Spinal cord (tissue), 10 donors: Measurements from ENCODE around the gene TMEM179B. TPM values are rescaled to one million over a fixed set of nuclear protein-coding genes. Genes with fewer than 3 reads are reported as not detected.

Experiments used
- DNase-seq, 6 donors: peaks; one replicate each; pipeline versions ENCODE4 v3.0.0 to v3.0.0-alpha.2; 2013 to 2015; ENCODE audit warnings: low spot score in 6 of 6, low read depth in 4 of 6
- H3K27ac ChIP-seq: one replicate; pipeline ENCODE4 v1.5.1; 2013; ENCODE audit warnings: low read depth, low read length, control low read depth
- H3K27me3 ChIP-seq: one replicate; pipeline ENCODE4 v1.6.1; 2013; ENCODE audit warnings: low read length; ENCODE audit not compliant: control insufficient read depth, insufficient read depth
- H3K36me3 ChIP-seq: one replicate; pipeline ENCODE4 v1.6.1; 2013; ENCODE audit warnings: low read length; ENCODE audit not compliant: control insufficient read depth, insufficient read depth
- H3K4me1 ChIP-seq: one replicate; pipeline ENCODE4 v1.6.1; 2013; ENCODE audit warnings: low read length; ENCODE audit not compliant: control insufficient read depth, insufficient read depth
- H3K4me3 ChIP-seq: one replicate; pipeline ENCODE4 v1.5.1; 2013; ENCODE audit warnings: low read depth, low read length, control low read depth
- H3K9me3 ChIP-seq: one replicate; pipeline ENCODE4 v1.6.1; 2013; ENCODE audit warnings: low read length; ENCODE audit not compliant: control insufficient read depth, insufficient read depth
- WGBS: methylation state at CpG from one replicate; pipeline ENCODE4 v1.1.5; 2013; ENCODE audit warnings: missing lambda C conversion rate; ENCODE audit not compliant: insufficient coverage; 5-methylcytosine and 5-hydroxymethylcytosine counted together
- polyA plus RNA-seq, 2 donors: library from polyadenylated mRNA; unstranded; fragments of 120-200 nt; gene quantifications; one replicate each; pipeline ENCODE4 v1.2.1, GENCODE V29; 2013; ENCODE audit not compliant: insufficient read length in 2 of 2
- total RNA-seq, 2 donors: library from RNA; depleted of rRNA in 1 of 2; stranded (reverse); fragments of 120-200 nt in 1 of 2; fragments of >200 nt in 1 of 2; gene quantifications; one replicate each; pipeline versions ENCODE4 v1.2.3 to v1.2.4, GENCODE V29; 2013 to 2014
- donor health status: healthy.

TMEM179B gene
- total and polyA plus RNA-seq, 4 donors: 22.7 to 57.9 (median 50.6) TPM

DNA sequence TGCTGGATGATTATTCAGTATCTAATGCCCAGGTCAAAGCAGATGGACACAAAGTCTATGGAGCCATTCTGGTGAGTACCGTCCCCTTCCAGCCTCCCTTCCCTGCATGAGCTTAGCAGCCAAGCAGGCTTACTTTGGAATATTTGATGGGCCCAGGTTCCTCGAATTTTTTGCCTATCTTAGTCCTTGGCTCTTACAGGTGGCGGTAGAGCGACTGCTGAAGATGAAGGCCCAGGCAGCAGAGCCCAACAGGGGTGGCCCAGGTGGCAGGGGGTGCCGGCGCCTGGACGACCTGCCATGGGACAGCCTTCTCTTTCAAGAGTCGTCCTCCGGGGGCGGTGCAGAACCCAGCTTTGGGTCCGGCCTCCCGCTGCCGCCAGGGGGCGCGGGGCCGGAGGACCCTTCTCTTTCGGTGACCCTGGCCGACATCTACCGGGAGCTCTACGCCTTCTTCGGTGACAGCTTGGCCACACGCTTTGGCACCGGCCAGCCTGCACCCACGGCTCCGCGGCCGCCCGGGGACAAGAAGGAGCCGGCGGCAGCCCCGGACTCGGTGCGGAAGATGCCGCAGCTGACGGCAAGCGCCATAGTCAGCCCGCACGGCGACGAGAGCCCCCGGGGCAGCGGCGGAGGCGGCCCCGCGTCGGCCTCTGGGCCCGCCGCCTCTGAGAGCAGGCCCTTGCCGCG, 741 bp upstream of the TMEM179B start:
- peaks cover 30% of the 10 kb centered on the region for H3K4me1 ChIP-seq
- WGBS: under 1% methylated on average over 50 of the region's 51 CpGs
- H3K27ac ChIP-seq: peak overlapping the region; percentile 91
- H3K27me3 ChIP-seq: no peaks in the 10 kb centered on the region
- peak in 5 of 6 donors; percentile 60 to 95 (median 75) for DNase-seq
- peaks cover 59% of the 10 kb centered on the region for H3K36me3 ChIP-seq
- peak overlapping the region; percentile 88 for H3K4me3 ChIP-seq
- H3K9me3 ChIP-seq: no peaks in the 10 kb centered on the region

DNA sequence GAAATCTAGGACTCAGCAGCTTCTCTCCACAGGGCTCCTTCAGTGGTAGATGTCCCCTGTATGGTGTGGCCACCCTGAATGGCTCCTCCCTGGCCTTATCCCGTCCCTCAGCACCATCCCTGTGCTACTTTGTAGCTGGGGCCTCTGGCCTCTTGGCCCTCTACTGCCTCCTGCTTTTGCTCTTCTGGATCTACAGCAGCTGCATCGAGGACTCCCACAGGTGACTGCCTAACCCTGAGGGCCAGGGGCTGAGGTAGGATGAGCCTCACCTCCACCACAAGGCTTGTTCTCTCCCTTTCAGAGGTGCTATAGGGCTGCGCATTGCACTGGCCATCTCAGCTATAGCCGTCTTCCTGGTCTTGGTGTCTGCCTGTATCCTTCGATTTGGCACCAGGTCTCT, 1.8 kb downstream of the TMEM179B start:
- 76% methylated on average over 2 of the region's 5 CpGs for WGBS
- DNase-seq: no peak
- no peaks in the 10 kb centered on the region for H3K9me3 ChIP-seq
- no peaks in the 10 kb centered on the region for H3K27me3 ChIP-seq
- peaks cover 64% of the 10 kb centered on the region for H3K36me3 ChIP-seq
- no peak overlapping the region for H3K4me3 ChIP-seq
- peaks cover 40% of the 10 kb centered on the region for H3K4me1 ChIP-seq
- no peak overlapping the region for H3K27ac ChIP-seq

DNA sequence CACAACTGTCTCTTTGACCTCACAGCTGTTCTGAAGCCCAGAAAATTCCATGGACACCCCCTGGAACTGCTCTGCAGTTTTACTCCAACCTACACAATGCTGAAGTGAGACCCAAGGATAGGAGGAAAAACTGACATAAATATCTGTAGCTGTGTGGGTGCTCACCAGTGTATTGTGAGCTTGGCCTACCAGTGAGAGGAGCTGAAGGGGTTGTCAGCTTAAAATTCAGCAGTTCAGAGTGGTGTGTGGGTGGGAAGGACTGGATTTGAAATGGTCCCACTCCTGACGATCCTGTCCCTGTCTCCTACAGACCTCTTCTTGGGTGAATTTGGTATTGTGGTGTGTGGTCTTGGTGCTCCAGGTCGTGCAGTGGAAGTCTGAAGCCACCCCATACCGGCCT, 2.4 kb downstream of the TMEM179B start:
- Histone ChIP-seq H3K4me1 (peaks cover 40% of the 10 kb centered on the region), H3K9me3 (no peaks in the 10 kb centered on the region), H3K27ac (no peak overlapping the region), H3K27me3 (no peaks in the 10 kb centered on the region), H3K4me3 (no peak overlapping the region), H3K36me3 (peaks cover 68% of the 10 kb centered on the region)
- 89% methylated on average over 3 of the region's 3 CpGs for WGBS
- DNase-seq: no peak

GRCh38 chr11:62791501-62792201, 4.4 kb downstream of the TMEM179B start, which contains the start of gene TMEM223:
TMEM223 (minus strand) TSS chr11:62792006; CDS start chr11:62791994, 12 bp downstream.
- WGBS: under 1% methylated on average over 53 of the region's 58 CpGs
- peaks cover 77% of the 10 kb centered on the region for H3K36me3 ChIP-seq

DNA sequence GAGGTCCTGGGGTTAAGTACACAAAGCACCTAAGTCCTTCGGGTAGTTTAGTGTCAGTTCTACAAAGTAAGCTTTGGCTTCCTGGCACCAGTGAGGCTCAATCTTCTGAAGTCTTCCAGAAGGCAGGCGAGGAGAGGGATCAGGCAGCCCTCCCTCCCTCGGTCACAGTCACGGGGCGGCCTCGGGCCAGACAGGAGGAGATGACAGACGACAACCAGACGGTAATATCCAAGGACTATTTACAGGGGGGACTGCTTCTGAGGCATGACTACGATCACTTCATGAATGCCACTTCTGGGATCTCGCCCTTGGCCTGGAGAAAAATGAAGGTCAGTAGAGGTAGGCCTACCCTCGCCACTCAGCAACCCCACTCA, 5.0 kb downstream of the TMEM179B start:
- Histone ChIP-seq H3K9me3 (no peaks in the 10 kb centered on the region), H3K27ac (peak overlapping the region; percentile 71), H3K36me3 (peaks cover 82% of the 10 kb centered on the region), H3K27me3 (no peaks in the 10 kb centered on the region), H3K4me1 (peaks cover 35% of the 10 kb centered on the region), H3K4me3 (peak overlapping the region; percentile 91)
- WGBS: 25% methylated on average over 10 of the region's 11 CpGs
- no peak for DNase-seq

More at GRCh38 chr11:62791501-62792201, 4.4 kb downstream of the TMEM179B start, which contains the start of gene TMEM223:
- peaks cover 35% of the 10 kb centered on the region for H3K4me1 ChIP-seq
- peak within 1 kb of the TSS; percentile 91 for H3K4me3 ChIP-seq
- DNase-seq: peak in 3 of 6 donors; percentile 54 to 93 (median 91)
- H3K9me3 ChIP-seq: no peaks in the 10 kb centered on the region
- peak within 1 kb of the TSS; percentile 73 for H3K27ac ChIP-seq
- no peaks in the 10 kb centered on the region for H3K27me3 ChIP-seq

DNA sequence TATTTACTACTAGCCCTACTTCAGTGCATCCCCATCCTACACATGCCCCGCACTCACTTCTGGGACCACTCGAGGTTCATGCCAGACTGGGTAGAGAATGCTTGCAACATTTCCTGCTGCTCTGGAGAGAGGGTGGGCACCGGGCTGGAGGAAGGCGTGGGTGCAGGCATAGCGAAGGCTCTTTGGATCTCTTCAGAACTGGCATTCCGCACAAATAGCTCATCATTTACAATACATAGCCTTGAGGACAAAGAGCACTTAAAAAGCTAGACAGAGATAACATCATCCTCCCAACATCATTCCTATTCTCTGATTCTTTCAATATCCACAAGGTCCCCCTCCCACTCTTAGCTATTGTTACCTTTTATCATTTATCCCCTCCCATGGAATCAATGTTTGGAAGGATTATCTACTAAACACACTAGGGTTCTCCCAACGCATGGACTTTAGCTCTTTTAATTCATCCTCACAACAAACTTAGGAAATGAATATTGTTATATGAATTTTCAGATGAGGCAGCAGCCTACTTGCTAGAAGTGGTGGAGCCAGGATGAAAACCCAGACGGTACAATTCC, 7.1 kb downstream of the TMEM179B start:
- H3K4me3 ChIP-seq: no peak overlapping the region
- no peaks in the 10 kb centered on the region for H3K9me3 ChIP-seq
- H3K4me1 ChIP-seq: peaks cover 22% of the 10 kb centered on the region
- peaks cover 94% of the 10 kb centered on the region for H3K36me3 ChIP-seq
- no peaks in the 10 kb centered on the region for H3K27me3 ChIP-seq
- H3K27ac ChIP-seq: no peak overlapping the region
- 93% methylated on average over 6 of the region's 8 CpGs for WGBS
- DNase-seq: no peak

DNA sequence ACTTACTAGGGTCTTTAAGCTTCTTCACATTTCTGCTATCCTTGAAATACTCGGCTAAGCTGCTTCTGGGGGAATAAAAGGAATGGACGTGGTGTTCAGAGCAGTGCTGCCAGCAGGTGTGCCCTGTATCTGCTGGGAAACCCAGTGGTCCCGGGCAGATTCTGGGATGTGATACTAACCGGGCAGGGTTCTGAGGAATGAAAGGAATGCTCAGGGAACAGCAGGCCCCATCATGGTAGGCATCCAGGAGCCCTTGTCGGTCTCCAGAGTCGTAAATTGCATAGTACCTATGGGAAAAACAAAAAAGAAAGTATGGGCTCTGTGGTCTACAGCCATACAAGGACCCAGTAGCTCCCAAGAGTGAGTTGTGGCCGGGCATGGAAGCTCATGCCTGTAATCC, 9.1 kb downstream of the TMEM179B start:
- no peaks in the 10 kb centered on the region for H3K27me3 ChIP-seq
- H3K4me1 ChIP-seq: peaks cover 11% of the 10 kb centered on the region
- peaks cover 96% of the 10 kb centered on the region for H3K36me3 ChIP-seq
- no peak for DNase-seq
- H3K4me3 ChIP-seq: no peak overlapping the region
- H3K9me3 ChIP-seq: no peaks in the 10 kb centered on the region
- 88% methylated on average over 6 of the region's 7 CpGs for WGBS
- no peak overlapping the region for H3K27ac ChIP-seq

DNA sequence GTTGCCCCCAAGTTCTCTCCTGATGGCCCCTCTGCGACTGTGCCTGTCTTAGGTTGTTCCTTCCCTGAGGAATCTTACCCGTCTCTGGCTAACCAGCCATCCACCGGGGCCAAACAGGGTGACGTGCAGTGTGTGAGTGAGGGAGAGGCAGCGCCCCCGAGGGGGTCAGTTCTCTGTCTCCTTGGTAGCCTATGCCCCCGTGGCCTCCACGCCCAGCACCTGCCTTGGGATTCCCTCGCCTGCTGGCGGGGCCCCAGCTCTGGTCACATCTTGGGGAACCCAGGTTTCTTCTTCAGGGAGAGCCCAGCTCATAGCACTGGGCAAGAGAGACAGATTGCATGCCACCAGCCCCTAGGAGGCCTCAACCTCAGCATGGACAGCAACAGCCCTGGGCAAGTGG, 12.3 kb downstream of the TMEM179B start:
- no peaks in the 10 kb centered on the region for H3K9me3 ChIP-seq
- peaks cover 90% of the 10 kb centered on the region for H3K36me3 ChIP-seq
- H3K27ac ChIP-seq: no peak overlapping the region
- DNase-seq: no peak
- WGBS: 97% methylated on average over 6 of the region's 10 CpGs
- H3K4me3 ChIP-seq: no peak overlapping the region
- H3K27me3 ChIP-seq: no peaks in the 10 kb centered on the region
- H3K4me1 ChIP-seq: peaks cover 4% of the 10 kb centered on the region

DNA sequence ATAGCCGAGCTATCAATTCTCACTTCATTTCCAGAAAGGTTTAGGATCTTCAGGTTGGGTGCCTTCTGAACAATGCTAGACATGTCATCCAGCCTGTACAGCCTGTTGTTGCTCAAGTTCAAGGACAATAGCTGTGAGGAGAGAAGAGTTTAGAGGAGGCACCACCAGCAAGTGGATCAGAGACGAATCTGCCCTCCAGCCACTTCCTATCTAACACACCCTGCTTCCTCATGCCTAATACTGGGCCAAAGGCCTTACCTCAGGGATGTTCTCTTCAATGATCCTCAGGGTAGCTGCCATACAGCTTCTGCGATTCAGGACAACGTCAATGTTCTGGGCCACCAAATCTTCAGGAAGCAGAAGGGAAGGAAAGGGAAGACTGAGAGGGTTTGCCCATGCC, 13.9 kb downstream of the TMEM179B start:
- WGBS: no CpG with 5 or more reads among the region's 4 CpGs
- H3K4me3 ChIP-seq: no peak overlapping the region
- H3K4me1 ChIP-seq: peaks cover 6% of the 10 kb centered on the region
- H3K27ac ChIP-seq: no peak overlapping the region
- H3K36me3 ChIP-seq: peaks cover 74% of the 10 kb centered on the region
- no peaks in the 10 kb centered on the region for H3K9me3 ChIP-seq
- H3K27me3 ChIP-seq: no peaks in the 10 kb centered on the region
- DNase-seq: no peak
